Kidney (tissue), 14 donors: ENCODE results near the gene METTL25B. TPM values are rescaled to one million over a fixed set of nuclear protein-coding genes. Genes with fewer than 3 reads are reported as not detected.
A peak's percentile ranks its signal among the peaks of the same experiment; 100 is the strongest.
"Not testable (repeated sequence)": the region's sequence is repeated elsewhere in the genome, so short reads cannot be mapped to it uniquely, and the experiment has no call there.

ENCODE experiments used
- DNase-seq, 5 donors: peaks; one replicate each; pipeline ENCODE4 v3.0.0-alpha.2; 2013 to 2020
- FAIRE-seq: peaks from 2 replicates; lab custom pipeline; 2012; peaks lifted over from hg19 to GRCh38; lab: Jason Lieb, UNC
- H3K27ac ChIP-seq, 2 donors: one replicate each; pipeline ENCODE4 v1.7.0; 2013; ENCODE audit warnings: low read depth in 2 of 2, low read length in 2 of 2, inconsistent platforms in 1 of 2
- H3K27me3 ChIP-seq: one replicate; pipeline ENCODE4 v1.7.1; 2013; ENCODE audit warnings: low read length, inconsistent platforms; ENCODE audit not compliant: control insufficient read depth, insufficient read depth
- H3K36me3 ChIP-seq, 3 donors: one replicate each; pipeline versions ENCODE4 v1.7.0 to v1.7.1; 2013; ENCODE audit warnings: low read length in 3 of 3, control low read depth in 1 of 3, inconsistent platforms in 1 of 3; ENCODE audit not compliant: insufficient read depth in 3 of 3, control insufficient read depth in 2 of 3
- H3K4me1 ChIP-seq, 3 donors: one replicate each; pipeline versions ENCODE4 v1.7.0 to v1.7.1; 2013; ENCODE audit warnings: low read length in 3 of 3, inconsistent platforms in 1 of 3, low read depth in 1 of 3; ENCODE audit not compliant: control insufficient read depth in 2 of 3, insufficient read depth in 2 of 3
- H3K4me3 ChIP-seq, 3 donors: one replicate each; pipeline versions ENCODE4 v1.7.0 to v1.8.1; 2013; ENCODE audit warnings: low read length in 3 of 3, control low read depth in 1 of 3, inconsistent platforms in 1 of 3
- H3K9ac ChIP-seq, 3 donors: one replicate each; pipeline versions ENCODE4 v1.7.0 to v1.7.1; 2013; ENCODE audit warnings: low read length in 3 of 3, control low read depth in 1 of 3, inconsistent platforms in 1 of 3
- H3K9me3 ChIP-seq, 3 donors: one replicate each; pipeline versions ENCODE4 v1.7.0 to v1.7.1; 2013; ENCODE audit warnings: low read length in 3 of 3, control low read depth in 1 of 3, inconsistent platforms in 1 of 3; ENCODE audit not compliant: control insufficient read depth in 2 of 3, insufficient read depth in 1 of 3
- intact Hi-C: fragments of 100-400 bp; cut with DNase I; formaldehyde crosslinking; loops from one replicate; pipeline ENCODE4 v1.11.1; 2022
- polyA plus RNA-seq: library from polyadenylated mRNA; stranded (reverse); fragments of 350-450 nt; fragmentation: Illumina TruSeq; extraction: RNeasy Lipid Tissue Mini Kit (QIAGEN cat#74804); gene quantifications from one replicate; pipeline ENCODE4 v1.2.3, GENCODE V29; 2014; ENCODE audit warnings: low read depth, low replicate concordance; ENCODE audit not compliant: insufficient read depth
- total RNA-seq: library from RNA; stranded (reverse); fragmentation: NEBNext Ultra II Directional; extraction: Animal tissue kit (Norgen Biotek cat#: 25700); gene quantifications from one replicate; pipeline ENCODE4 v1.2.1, GENCODE V29; 2021
- TF ChIP-seq, protein P1 (sequence below): IDR thresholded peaks from 3 replicates; pipeline ENCODE4 v1.5.1; 2012; ENCODE audit warnings: mild to moderate bottlenecking, moderate library complexity, borderline replicate concordance; ENCODE audit not compliant: insufficient read depth; ENCODE audit errors: extremely low read depth
- donor health status: control.
- donor health status: control.
- donor health status: control.
- donor health status: control.
- donor health status: control.
- donor health status: DM: yes; HTN: yes; CAD: no.
- donor health status: Normal renal cell carcinoma (clear cell type).

METTL25B gene
- total and polyA plus RNA-seq, 2 donors from 2014 or later, result 29.4 to 35.2 TPM

- intact Hi-C loops, result no loop called here
- no peaks in the 10 kb centered on the region for H3K27me3 ChIP-seq
Measured at GRCh38 chr1:156755527-156755950, 27.3 kb downstream of the METTL25B start.

GRCh38 chr1:156756355-156756754 lies 28.1 kb downstream of the METTL25B start:
- no peak overlapping the region for H3K27ac ChIP-seq
- no peaks in the 10 kb centered on the region for H3K9me3 ChIP-seq
- no peak overlapping the region for H3K9ac ChIP-seq
- no peaks in the 10 kb centered on the region for H3K36me3 ChIP-seq
- TF ChIP-seq, protein P1, sequence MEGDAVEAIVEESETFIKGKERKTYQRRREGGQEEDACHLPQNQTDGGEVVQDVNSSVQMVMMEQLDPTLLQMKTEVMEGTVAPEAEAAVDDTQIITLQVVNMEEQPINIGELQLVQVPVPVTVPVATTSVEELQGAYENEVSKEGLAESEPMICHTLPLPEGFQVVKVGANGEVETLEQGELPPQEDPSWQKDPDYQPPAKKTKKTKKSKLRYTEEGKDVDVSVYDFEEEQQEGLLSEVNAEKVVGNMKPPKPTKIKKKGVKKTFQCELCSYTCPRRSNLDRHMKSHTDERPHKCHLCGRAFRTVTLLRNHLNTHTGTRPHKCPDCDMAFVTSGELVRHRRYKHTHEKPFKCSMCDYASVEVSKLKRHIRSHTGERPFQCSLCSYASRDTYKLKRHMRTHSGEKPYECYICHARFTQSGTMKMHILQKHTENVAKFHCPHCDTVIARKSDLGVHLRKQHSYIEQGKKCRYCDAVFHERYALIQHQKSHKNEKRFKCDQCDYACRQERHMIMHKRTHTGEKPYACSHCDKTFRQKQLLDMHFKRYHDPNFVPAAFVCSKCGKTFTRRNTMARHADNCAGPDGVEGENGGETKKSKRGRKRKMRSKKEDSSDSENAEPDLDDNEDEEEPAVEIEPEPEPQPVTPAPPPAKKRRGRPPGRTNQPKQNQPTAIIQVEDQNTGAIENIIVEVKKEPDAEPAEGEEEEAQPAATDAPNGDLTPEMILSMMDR, result no peak
- no peaks in the 10 kb centered on the region for H3K27me3 ChIP-seq
- no peak overlapping the region for H3K4me3 ChIP-seq
- intact Hi-C loops, result no loop called here
- no peak for DNase-seq
- H3K4me1 ChIP-seq, result peaks cover 0 to 7% (median 5%) of the 10 kb centered on the region in 3 donors
- FAIRE-seq, result no peak

More at GRCh38 chr1:156755527-156755950, 27.3 kb downstream of the METTL25B start:
- Histone ChIP-seq H3K9ac (no peak overlapping the region), H3K4me3 (no peak overlapping the region), H3K27ac (no peak overlapping the region), H3K36me3 (no peaks in the 10 kb centered on the region), H3K9me3 (no peaks in the 10 kb centered on the region), H3K4me1 (peaks cover 0 to 7% (median 5%) of the 10 kb centered on the region in 3 donors)
- DNase-seq (no peak), FAIRE-seq (no peak)
- TF ChIP-seq, protein P1, result no peak

DNA sequence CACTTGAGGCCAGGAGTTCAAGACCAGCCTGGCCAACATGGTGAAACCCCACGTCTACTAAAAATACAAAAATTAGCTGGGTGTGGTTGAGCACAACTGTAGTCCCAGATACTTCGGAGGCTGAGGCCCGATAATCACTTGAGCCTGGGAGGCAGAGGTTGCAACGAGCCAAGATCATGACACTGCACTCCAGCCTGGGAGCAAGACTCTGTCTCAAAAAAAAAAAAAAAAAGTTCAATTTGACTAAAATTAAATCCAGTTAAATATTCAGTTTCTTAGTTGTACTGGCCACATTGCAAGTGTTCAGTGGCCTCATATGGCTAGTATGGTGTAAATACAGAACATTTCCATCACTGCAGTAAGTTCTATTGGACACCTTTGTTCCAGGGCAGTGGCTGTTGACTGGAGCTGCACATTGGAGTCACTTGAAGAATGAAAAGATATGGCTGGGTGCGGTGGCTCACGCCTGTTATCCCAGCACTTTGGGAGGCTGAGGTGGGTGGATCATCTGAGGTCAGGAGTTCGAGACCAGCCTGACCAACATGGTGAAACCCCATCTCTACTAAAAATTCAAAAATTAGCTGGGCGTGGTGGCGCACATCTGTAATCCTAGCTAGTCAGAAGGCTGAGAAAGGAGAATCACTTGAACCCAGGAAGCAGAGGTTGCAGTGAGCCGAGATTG lies 29.4 kb downstream of the METTL25B start:
- FAIRE-seq, intact Hi-C loops, H3K4me1 ChIP-seq, H3K36me3 ChIP-seq, H3K27ac ChIP-seq, H3K9me3 ChIP-seq, H3K4me3 ChIP-seq, H3K27me3 ChIP-seq, H3K9ac ChIP-seq: not testable (repeated sequence)
- peak in 1 of 5 donors; percentile 13 for DNase-seq

DNA sequence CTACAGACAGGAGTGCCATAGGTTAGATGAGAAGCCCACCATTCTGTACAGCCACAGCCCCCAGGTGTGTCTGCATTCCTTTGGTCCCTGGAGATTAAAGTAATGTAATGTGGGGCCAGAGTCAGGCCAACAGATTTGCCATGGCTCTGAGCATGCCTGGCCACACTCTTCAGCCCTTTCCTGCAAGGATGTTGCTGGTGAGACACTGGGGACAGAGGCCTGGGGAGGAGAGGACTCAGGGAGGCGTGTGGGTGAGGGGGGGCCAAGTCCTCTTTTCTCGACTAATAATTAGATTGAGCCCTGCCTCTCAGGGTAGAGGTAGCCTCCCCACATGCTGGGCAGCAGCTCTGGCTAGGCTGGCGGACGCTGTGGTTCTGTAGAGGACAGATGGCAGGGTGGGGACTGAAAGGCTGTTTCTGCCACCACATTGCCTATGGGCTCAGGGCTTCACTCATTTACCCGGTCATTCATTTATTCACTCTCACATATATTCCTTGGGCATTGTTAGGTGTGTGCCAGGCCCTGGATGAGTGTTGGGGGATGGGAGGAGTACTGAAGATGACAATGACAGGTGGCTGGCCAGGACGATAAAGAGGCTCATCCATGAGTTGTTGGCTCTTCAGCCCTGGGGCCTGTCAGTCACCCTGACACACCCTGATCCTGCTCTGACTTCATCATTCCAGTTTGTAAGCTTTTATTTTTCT lies 32.0 kb downstream of the METTL25B start:
- Histone ChIP-seq H3K9me3 (no peaks in the 10 kb centered on the region), H3K4me1 (no peaks in the 10 kb centered on the region), H3K9ac (no peak overlapping the region), H3K27me3 (no peaks in the 10 kb centered on the region), H3K27ac (no peak overlapping the region), H3K36me3 (no peaks in the 10 kb centered on the region), H3K4me3 (no peak overlapping the region)
- DNase-seq (no peak), FAIRE-seq (no peak)
- TF ChIP-seq, protein P1, result no peak
- intact Hi-C loops, result no loop called here
